ENCODE results near the gene BRINP1.
A peak's percentile ranks its signal among the peaks of the same experiment; 100 is the strongest.

The BRINP1 gene

GRCh38 chr9:119368681-119369581 lies at the start of gene BRINP1:
Gene BRINP1, minus strand, starts transcription at chr9:119369435. Its CDS starts 56,080 bp downstream, at chr9:119313355.
- DNase-seq, result peak; percentile 33

GRCh38 chr9:119418721-119419120 lies 49.5 kb upstream of the BRINP1 start:
- no peak for DNase-seq

- DNase-seq, result no peak
Measured at GRCh38 chr9:119416793-119417192, 47.6 kb upstream of the BRINP1 start.

- no peak for DNase-seq
Measured at GRCh38 chr9:119412399-119412798, 43.2 kb upstream of the BRINP1 start.

GRCh38 chr9:119409552-119409951 lies 40.3 kb upstream of the BRINP1 start:
- DNase-seq, result no peak

GRCh38 chr9:119400606-119401005 lies 31.4 kb upstream of the BRINP1 start:
- DNase-seq, result no peak

- no peak for DNase-seq
Measured at GRCh38 chr9:119398350-119398749, 29.1 kb upstream of the BRINP1 start.

GRCh38 chr9:119391878-119392277 lies 22.6 kb upstream of the BRINP1 start:
- DNase-seq, result no peak

- peak; percentile 15 for DNase-seq
Measured at GRCh38 chr9:119375892-119376291, 6.7 kb upstream of the BRINP1 start.

- DNase-seq, result no peak
Measured at GRCh38 chr9:119372951-119373350, 3.7 kb upstream of the BRINP1 start.

- peak; percentile 23 for DNase-seq
Measured at GRCh38 chr9:119370816-119371215, 1.6 kb upstream of the BRINP1 start.

GRCh38 chr9:119369680-119370366 lies 588 bp upstream of the BRINP1 start:
- no peak for DNase-seq

GRCh38 chr9:119368179-119368578 lies 1.1 kb downstream of the BRINP1 start:
- DNase-seq, result no peak

GRCh38 chr9:119367683-119368075 lies 1.6 kb downstream of the BRINP1 start:
- DNase-seq, result no peak

GRCh38 chr9:119366909-119367682 lies 2.1 kb downstream of the BRINP1 start:
- DNase-seq, result no peak

GRCh38 chr9:119365291-119366027 lies 3.8 kb downstream of the BRINP1 start:
- DNase-seq, result peak; percentile 7

GRCh38 chr9:119360237-119360636 lies 9.0 kb downstream of the BRINP1 start:
- DNase-seq, result no peak

- DNase-seq, result no peak
Measured at GRCh38 chr9:119357336-119358096, 11.7 kb downstream of the BRINP1 start.

GRCh38 chr9:119349351-119349825 lies 19.8 kb downstream of the BRINP1 start:
- DNase-seq, result no peak

- DNase-seq, result no peak
Measured at GRCh38 chr9:119343059-119343990, 25.9 kb downstream of the BRINP1 start.
